Stimulated activated CD8-positive, alpha-beta memory T cell treated with anti-CD3 and anti-CD28 coated beads, Interleukin-15, amount 100 ng/mL, for 24 hours (primary cell): Measurements from ENCODE around the gene SLC66A2.

Experiments used
- DNase-seq: peaks from one replicate; pipeline ENCODE4 v3.0.0-alpha.2; 2020; ENCODE audit warnings: low read depth

SLC66A2 gene

GRCh38 chr18:79935925-79936324, 15.5 kb downstream of the SLC66A2 start:
- no peak for DNase-seq

GRCh38 chr18:79935499-79935898, 16.0 kb downstream of the SLC66A2 start:
- DNase-seq = no peak

GRCh38 chr18:79935098-79935480, 16.4 kb downstream of the SLC66A2 start:
- no peak for DNase-seq

GRCh38 chr18:79934311-79935097, 16.9 kb downstream of the SLC66A2 start:
- no peak for DNase-seq

- DNase-seq = no peak
These were observed 17.7 kb downstream of the SLC66A2 start for GRCh38 chr18:79933765-79934164.

- no peak for DNase-seq
These were observed 18.5 kb downstream of the SLC66A2 start for GRCh38 chr18:79932907-79933306.

- DNase-seq = no peak
These were observed 20.0 kb downstream of the SLC66A2 start for GRCh38 chr18:79931475-79931874.

GRCh38 chr18:79930020-79930642, 21.3 kb downstream of the SLC66A2 start:
- DNase-seq = no peak

- DNase-seq = no peak
These were observed 22.9 kb downstream of the SLC66A2 start for GRCh38 chr18:79928563-79928960.

- no peak for DNase-seq
These were observed 23.6 kb downstream of the SLC66A2 start for GRCh38 chr18:79927607-79928562.

- no peak for DNase-seq
These were observed 24.5 kb downstream of the SLC66A2 start for GRCh38 chr18:79926715-79927606.

- no peak for DNase-seq
These were observed 25.1 kb downstream of the SLC66A2 start for GRCh38 chr18:79926306-79926705.

GRCh38 chr18:79924814-79925731, 26.4 kb downstream of the SLC66A2 start:
- no peak for DNase-seq

- DNase-seq = no peak
These were observed 27.4 kb downstream of the SLC66A2 start for GRCh38 chr18:79923896-79924585.

- no peak for DNase-seq
These were observed 28.5 kb downstream of the SLC66A2 start for GRCh38 chr18:79922971-79923411.

- no peak for DNase-seq
These were observed 29.2 kb downstream of the SLC66A2 start for GRCh38 chr18:79921984-79922965.

- no peak for DNase-seq
These were observed 32.4 kb downstream of the SLC66A2 start for GRCh38 chr18:79919089-79919488.

- DNase-seq = no peak
These were observed 32.8 kb downstream of the SLC66A2 start for GRCh38 chr18:79918615-79919011.
